Liver (tissue), 3 donors: ENCODE results near the gene FYB2.

Experiments used
- EGR1 ChIP-seq, 2 donors: IDR thresholded peaks; 2 replicates each; pipeline ENCODE4 v1.6.1; 2016 to 2018; ENCODE audit warnings: antibody characterized with exemption in 2 of 2, low read depth in 2 of 2
- JUND ChIP-seq, 2 donors: IDR thresholded peaks; 2 replicates each; pipeline ENCODE4 v1.6.1; 2016; ENCODE audit warnings: antibody characterized with exemption in 2 of 2
- RAD21 ChIP-seq, 2 donors: IDR thresholded peaks; 2 replicates each; pipeline ENCODE4 v1.6.1; 2016; ENCODE audit warnings: antibody characterized with exemption in 2 of 2, mild to moderate bottlenecking in 2 of 2
- SP1 ChIP-seq: IDR thresholded peaks from 2 replicates; pipeline ENCODE4 v1.6.1; 2018; ENCODE audit warnings: antibody characterized with exemption, mild to moderate bottlenecking
- TAF1 ChIP-seq: conservative IDR thresholded peaks from 2 replicates; pipeline ENCODE4 v1.6.1; 2016; ENCODE audit warnings: antibody characterized with exemption, mild to moderate bottlenecking
- YY1 ChIP-seq: IDR thresholded peaks from 2 replicates; pipeline ENCODE4 v1.6.1; 2016; ENCODE audit warnings: antibody characterized with exemption, mild to moderate bottlenecking
- TF ChIP-seq, protein P1 (sequence below): IDR thresholded peaks from 2 replicates; pipeline ENCODE4 v1.6.1; 2016; ENCODE audit warnings: antibody characterized with exemption
- TF ChIP-seq, protein P2 (sequence below): fragments of 150-350 bp; IDR thresholded peaks from 2 replicates; pipeline ENCODE4 v1.5.1; 2017; ENCODE audit warnings: improper control_type of control experiment, low read depth, low read length; ENCODE audit not compliant: missing input control
- donor health status: healthy.
- donor health status: healthy.

DNA sequence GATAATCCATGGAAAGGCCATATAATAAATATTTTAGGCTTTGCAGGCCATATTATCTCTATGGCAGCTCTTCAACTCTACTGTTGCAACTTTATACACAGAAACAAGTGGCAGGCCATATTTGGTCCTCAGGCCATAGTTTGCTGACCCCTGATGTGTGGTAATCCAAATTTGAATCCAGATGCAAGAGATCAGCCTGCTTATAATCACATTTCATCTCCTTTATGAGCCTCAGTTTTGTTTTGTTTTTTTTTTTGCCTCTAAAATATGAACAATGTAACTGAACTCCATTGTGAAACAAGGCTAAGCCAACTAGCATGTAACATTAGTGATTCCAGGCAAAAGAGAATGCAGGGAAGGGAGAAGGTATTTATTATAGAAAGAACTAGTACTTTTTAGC lies 92.5 kb downstream of the FYB2 start:
- no peak for TF ChIP-seq YY1
- no peak for TF ChIP-seq TAF1
- TF ChIP-seq, protein P1, sequence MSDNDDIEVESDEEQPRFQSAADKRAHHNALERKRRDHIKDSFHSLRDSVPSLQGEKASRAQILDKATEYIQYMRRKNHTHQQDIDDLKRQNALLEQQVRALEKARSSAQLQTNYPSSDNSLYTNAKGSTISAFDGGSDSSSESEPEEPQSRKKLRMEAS, result no peak
- TF ChIP-seq EGR1 (IDR thresholded peaks at IDR 0.05; ENCODE audit: low read depth in 2 of 2), result no peak
- TF ChIP-seq, protein P2, sequence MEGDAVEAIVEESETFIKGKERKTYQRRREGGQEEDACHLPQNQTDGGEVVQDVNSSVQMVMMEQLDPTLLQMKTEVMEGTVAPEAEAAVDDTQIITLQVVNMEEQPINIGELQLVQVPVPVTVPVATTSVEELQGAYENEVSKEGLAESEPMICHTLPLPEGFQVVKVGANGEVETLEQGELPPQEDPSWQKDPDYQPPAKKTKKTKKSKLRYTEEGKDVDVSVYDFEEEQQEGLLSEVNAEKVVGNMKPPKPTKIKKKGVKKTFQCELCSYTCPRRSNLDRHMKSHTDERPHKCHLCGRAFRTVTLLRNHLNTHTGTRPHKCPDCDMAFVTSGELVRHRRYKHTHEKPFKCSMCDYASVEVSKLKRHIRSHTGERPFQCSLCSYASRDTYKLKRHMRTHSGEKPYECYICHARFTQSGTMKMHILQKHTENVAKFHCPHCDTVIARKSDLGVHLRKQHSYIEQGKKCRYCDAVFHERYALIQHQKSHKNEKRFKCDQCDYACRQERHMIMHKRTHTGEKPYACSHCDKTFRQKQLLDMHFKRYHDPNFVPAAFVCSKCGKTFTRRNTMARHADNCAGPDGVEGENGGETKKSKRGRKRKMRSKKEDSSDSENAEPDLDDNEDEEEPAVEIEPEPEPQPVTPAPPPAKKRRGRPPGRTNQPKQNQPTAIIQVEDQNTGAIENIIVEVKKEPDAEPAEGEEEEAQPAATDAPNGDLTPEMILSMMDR, result no peak
- TF ChIP-seq RAD21 (IDR thresholded peaks at IDR 0.05), result no peak
- no peak for TF ChIP-seq JUND (IDR thresholded peaks at IDR 0.05)
- no peak for TF ChIP-seq SP1
